ENCODE results near the gene KIRREL3.
"Not testable (repeated sequence)": the region's sequence is repeated elsewhere in the genome, so short reads cannot be mapped to it uniquely, and the experiment has no call there.

The KIRREL3 gene

DNA sequence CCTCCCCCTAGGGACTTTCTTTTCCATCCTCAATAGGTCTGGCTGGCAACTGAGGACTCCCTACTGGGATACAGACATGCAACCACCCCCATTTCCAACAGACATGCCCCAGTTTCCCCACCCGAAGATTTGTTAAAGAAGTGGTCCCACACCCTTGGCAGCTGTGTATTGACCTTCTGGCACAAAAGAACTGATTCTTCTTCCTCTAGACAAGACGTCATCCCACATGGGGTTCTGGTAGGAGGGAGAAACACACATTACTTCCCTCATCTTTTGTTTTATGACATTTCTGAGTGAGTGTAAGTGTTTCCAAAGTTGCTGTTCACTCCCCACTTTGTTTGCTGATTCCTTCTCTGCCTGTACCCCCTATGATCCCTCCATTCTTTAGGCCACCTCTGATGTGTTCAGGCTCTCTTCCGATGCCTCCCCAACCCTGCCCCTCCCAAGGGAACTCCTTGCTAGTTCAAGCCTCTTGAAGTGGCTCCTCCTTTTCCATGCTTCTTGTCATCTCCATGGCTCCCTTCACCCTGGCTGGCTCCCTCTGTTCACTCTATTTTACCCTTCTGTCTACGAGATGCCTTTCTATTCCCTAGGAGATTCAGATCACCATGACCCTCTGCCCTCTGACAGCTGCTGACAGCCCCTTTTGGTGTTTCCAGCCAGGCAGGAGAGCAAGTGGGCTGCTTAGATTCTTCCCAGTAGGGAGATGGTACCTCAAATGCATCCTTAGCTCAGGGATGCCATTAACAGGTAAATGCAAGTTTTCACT is 4.3 kb downstream of the KIRREL3 start:
- DNase-seq, result no peak

GRCh38 chr11:126993599-126993998 is 7.0 kb downstream of the KIRREL3 start:
- DNase-seq, result no peak

GRCh38 chr11:126992804-126993111 is 7.8 kb downstream of the KIRREL3 start:
- DNase-seq, result no peak

DNA sequence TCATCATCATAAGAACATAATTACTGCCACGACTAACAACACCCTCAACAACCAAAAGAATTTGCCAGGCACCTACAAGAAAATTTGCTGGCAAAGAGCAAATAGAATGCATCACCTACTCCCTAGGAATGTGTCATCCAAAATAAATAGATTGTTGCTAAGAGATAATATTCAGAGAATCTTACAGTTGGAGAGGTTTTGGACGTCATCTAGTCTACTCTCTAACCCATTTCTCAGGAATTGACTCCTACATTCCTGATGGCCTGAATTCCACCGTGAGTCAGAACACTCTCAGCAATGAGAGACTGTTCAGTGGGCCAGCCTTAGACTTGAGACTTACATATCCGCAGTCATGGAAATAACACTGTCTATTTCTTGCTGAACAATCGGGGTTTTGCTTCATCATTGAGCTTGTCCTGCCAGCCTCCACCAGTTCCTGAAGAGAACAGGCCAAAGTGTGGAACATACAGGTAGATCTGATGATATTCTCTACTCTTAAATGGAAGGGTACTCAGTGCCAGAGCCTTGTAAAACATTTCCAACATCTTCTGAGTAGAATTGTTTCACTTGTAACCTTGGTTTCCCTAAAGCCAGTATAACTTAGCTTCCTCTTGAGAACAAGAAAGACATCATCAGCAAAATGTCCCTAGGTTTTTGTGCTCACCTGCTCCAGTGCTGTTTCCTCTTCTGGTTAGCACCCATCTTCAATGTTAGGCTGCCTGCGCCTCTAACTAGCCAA is 8.3 kb downstream of the KIRREL3 start:
- DNase-seq, result no peak

- no peak for DNase-seq
Observed at GRCh38 chr11:126991596-126991995, 9.0 kb downstream of the KIRREL3 start.

DNA sequence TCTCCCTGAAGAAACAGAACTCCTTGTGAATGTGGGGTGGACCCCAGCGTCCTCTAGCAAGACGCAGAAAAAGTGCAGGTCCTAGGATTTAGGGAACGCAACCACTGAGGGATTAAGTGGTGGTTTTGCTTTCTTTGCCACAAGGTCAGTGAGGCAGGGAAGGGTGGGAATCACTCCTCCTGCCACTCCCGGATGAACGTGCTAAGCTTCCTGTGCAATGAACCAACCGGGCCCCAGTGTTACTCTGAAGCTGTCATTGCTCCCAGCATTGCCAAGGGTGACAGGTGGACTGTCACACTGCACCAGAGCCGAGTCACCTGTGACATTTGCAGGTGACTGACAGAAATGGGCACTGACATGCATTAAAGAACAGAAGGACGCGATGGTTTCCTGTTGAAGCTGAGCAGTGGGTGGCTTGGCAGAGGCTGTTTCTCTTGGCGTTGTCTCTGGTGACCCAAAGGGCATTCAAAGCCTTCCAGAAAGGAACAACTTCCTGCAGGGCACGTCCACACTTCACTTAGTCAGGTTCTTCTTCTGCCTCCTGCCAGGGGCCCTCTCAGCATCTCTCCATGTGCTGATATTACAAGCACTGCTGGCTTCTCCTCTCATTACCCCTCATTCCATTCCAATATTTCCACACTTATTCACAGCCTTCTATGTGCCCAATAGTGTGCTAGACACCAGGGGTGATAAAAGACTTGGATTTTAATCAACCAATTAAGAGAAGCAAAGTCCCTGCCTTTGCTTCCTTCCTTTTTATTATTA is 9.7 kb downstream of the KIRREL3 start:
- DNase-seq, result no peak

DNA sequence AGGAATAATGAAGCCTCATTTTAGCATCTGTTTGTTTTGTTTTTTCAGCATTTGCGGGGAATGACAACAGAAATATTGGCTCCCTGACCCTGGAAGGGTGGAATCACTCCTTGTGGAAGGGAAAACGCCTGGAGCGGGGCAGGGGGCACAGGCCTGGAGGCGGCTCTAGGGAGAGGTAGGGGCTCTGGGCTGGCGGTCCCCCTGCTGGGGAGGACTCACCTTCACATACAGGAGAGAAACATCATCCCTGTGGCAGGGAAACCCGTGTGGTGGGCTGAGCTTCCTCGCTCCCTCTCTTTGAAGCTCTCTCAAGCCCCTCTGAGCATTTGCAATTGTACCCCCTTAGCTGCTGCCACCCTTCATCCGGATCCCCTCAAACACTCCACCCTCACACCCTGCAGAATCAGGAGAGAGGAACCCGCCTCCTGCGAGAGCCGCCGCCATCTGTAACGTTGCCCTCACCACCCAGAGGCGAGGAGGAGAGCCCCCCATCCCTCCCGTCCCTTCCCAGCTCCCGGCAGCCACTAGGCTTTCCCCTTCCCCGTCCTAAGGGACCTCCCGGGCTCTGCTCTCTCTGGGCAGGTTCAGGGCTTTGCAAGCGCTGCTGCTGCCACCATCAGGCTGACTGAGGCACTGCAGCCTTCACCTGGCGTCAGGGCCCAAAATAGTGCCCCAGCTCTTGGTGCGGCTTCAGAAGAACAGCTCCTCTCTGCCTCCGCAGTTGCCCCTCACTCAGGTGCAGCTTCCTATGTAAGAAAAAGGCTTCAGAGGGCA is 10.4 kb downstream of the KIRREL3 start:
- peak; percentile 79 for DNase-seq

GRCh38 chr11:126988655-126989054 is 11.9 kb downstream of the KIRREL3 start:
- no peak for DNase-seq

DNA sequence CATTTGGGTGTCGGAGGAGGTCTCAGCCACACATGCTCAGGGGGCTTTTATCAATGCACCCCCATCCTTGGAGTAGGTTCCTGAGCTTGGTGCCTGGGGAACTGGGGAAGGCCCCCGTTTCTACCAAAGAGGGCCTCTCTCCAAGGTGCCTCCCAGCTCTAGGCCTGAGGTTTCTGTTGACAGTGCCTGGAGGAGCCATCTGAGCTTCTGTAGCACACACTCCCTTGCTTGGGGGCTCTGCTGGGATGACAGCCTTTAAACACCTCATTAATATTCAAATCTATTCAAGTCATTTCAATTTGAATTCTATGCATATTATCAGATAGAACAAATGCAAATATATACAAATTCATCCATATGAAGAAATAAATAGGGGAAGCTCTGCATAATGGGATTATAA is 18.9 kb downstream of the KIRREL3 start:
- DNase-seq, result no peak

GRCh38 chr11:126978911-126979310 is 21.7 kb downstream of the KIRREL3 start:
- DNase-seq, result peak; percentile 99

DNA sequence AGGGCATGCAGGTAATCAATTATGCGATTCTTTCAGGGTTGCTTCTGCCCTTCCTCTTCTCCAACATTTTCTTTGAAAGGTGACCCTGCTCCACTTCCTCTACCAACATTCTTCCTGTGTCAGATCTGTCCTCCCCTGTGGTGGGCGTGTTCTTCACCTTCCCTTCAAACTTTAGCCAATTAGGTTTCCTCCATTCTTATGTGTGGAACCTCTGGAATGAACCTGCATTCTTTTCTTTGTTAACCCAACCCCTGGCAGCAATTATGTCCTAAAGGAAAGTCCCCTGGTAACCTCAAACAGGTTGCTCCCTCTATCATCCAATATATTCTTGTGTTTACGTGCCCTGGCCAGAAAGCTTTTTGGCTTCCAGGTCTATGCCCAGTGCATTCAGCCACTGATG is 22.4 kb downstream of the KIRREL3 start:
- peak; percentile 77 for DNase-seq

DNA sequence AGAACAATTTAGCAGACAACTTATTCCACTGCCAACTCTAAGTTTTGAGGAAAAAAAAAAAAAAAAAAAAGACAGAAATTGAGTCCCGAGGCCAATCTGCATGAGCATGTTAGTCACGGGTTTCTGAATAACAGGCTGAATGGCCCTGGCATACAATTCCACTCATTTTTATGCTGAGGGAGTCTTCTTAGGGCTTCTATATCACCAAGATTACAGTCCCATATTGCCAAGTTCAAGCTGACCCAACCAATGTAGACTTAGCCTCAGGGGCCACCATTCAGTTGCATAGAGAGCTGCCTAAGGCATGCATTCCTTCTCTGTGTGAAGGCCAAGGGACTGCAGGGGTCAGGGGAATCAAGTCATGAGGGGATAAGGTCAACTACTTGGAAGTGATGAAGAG is 27.5 kb downstream of the KIRREL3 start:
- no peak for DNase-seq

GRCh38 chr11:126971305-126971704 is 29.3 kb downstream of the KIRREL3 start:
- DNase-seq, result no peak

DNA sequence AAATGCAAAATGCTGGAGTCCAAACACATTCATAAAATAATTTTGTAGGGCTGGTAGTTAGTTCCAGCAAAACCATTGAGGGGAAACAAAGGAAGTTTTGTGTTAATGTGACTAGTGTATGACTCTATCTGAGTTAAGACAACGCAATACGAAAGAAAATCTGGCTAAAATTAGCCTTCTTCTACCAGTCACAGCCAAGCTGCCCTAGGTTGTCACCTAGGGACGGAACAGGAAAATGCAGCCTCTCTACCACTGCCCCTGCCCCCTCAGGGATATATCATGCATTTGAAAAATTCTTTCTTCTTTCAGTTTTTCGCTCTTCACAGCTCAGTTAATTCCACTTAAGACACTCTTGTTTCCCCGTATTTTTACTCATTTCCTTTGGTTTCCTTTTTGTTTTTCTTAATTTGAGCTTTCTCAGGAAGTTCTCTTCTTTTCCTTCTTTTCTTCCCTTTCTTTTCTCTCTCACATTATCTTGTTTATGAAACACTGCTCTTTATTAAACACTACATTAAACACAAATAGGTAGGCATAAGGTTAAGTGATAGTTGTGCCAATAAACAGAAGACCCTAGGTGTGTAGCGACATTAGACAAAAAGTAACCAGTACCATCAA is 30.6 kb downstream of the KIRREL3 start:
- DNase-seq, result peak; percentile 25

DNA sequence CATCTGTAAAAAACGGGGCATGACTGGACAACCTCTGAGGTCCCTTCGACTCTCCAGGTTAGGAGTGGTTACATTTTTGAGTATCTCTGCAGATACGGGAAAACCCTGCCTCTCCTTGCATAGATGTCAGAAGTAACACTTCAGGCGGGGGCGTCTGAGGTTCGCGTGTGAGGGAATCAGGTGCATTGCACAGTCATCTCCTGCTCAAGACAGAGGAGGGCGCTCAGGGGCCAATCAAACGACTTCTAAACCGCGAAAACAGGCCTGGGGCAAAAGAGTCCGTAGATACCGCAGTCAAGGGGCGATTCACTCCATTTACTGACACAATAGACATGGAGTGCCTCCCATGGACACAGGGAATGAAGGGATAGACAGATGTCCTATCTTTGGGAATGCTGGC is 31.7 kb downstream of the KIRREL3 start:
- no peak for DNase-seq

DNA sequence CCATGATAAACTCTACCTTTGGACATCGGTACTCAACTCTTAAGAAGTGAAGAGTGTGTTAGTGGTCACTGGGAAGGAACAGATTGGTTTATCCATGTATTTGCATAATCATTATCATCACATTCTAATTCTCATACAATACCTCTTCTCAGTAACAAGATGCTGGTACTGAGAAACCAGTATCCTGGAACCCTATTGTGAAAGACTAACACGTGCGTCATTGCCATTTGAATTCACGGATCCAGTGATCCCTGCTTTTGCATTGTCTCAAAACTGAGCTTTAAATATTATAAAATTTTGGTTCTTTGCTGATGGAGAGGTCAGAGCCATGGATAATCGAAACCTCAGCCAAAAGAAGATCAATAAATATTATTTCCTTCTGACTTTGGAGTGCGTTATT is 35.2 kb downstream of the KIRREL3 start:
- no peak for DNase-seq

DNA sequence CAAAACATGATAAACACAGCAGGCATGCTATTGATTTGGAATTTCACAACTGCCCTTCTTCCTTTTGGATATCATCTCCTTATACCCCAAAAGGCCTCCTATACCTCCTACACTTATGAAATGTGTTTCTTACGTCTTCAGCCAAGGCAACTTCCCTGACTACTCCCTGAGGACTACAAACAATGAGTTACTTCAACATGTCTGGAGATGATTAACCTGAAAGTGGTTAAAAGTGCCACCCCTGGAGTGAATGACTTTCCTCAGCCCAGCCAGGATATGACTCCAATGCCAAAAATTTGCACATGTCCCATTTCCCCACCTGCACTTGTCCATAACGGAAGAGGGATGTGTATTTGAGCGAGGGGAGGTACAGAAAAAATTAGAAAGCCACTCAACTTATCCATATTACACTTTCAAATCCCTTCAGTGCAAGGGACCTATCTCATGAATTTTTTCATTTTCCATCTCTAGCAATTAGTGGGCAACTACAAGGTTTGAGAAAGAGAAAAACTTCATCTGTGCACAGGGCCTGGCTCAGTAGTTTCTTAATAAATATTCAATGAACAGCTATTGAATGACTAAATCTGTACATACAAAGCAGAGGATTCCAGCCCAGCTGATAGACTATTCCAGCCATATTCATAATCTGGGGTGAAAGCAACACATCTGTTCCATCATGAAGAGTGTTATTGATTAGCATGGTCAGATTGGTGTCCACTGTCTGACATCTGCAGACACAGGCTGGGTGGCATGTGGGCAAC is 36.8 kb downstream of the KIRREL3 start:
- no peak for DNase-seq

GRCh38 chr11:126963115-126963514 is 37.5 kb downstream of the KIRREL3 start:
- DNase-seq, result no peak

DNA sequence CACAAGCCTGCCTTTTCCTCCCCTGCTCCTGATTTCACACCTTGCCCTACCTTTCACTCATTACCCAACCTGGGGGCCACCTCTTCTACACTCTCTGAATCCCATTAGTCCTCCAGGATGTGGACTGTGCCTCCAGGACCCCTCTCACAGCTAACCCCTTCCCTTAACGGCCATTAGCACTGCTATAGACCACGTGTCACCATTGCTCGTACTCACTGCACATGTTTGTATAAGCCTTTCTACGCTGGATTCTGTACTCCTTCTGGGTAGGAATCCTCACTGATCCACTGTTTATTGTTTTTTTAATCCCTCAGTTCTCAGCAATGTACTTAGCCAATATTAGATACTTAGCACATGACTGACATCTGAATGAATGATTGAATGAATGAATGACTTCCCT is 40.9 kb downstream of the KIRREL3 start:
- no peak for DNase-seq

GRCh38 chr11:126956635-126957034 is 43.9 kb downstream of the KIRREL3 start:
- DNase-seq, result no peak

DNA sequence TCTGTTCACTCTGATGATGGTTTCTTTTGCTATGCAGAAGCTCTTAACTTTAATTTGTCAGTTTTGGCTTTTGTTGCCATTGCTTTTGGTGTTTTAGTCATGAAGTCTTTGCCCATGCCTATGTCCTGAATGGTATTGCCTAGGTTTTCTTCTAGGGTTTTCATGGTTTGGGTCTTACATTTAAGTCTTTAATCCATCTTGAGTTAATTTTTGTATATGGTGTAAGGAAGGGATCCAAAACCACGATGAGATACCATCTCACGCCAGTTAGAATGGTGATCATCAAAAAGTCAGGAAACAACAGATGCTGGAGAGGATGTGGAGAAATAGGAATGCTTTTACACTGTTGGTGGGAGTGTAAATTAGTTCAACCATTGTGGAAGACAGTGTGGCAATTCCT is 48.0 kb downstream of the KIRREL3 start:
- not testable (repeated sequence) for DNase-seq

- DNase-seq, result no peak
Observed at GRCh38 chr11:126951465-126951864, 49.1 kb downstream of the KIRREL3 start.

All from NCI-H774 (cell line).